Dermis lymphatic vessel endothelial cell (primary cell): ENCODE results near the gene NUTM2A. TPM values are rescaled to one million over a fixed set of nuclear protein-coding genes. Genes with fewer than 3 reads are reported as not detected.

Experiments
- total RNA-seq: library from RNA; depleted of rRNA; stranded (reverse); fragments of >200 nt; gene quantifications from 2 replicates; pipeline ENCODE4 v1.2.1, GENCODE V29; 2014

Gene NUTM2A
- total RNA-seq: 0.09 and 0.11 TPM in 2 replicates

GRCh38 chr10:87225148-87225547 is at the start of gene NUTM2A:
TSS of gene NUTM2A (plus strand) at chr10:87225448. CDS start at chr10:87225831, 383 bp downstream.

Other genes with a start within 250 kb of the NUTM2A start
- not detected in 2 replicates for gene FAM25A, start 205.2 kb upstream of the NUTM2A start, total RNA-seq
- 158 and 180 TPM in 2 replicates for gene GLUD1, start 130.6 kb upstream of the NUTM2A start, total RNA-seq
- 26.0 and 26.8 TPM in 2 replicates for gene SHLD2, start 130.2 kb upstream of the NUTM2A start, total RNA-seq
- 1.1 TPM in 2 replicates for gene NUTM2D, start 132.3 kb downstream of the NUTM2A start, total RNA-seq